ENCODE data around the gene PTBP2. TPM values are rescaled to one million over a fixed set of nuclear protein-coding genes. Genes with fewer than 3 reads are reported as not detected.

The PTBP2 gene
- total RNA-seq = 16.7 and 20.0 TPM in 2 replicates

GRCh38 chr1:96721416-96722160, at the start of gene PTBP2:
Gene PTBP2 (plus strand): TSS chr1:96721784. CDS start chr1:96721865, 81 bp downstream.

All from vein endothelial cell (primary cell).